Esophagus muscularis mucosa (tissue), 3 donors: ENCODE data around the gene ESYT3.

ENCODE experiments used
- CTCF ChIP-seq, 3 experiments: fragments of 200-600 bp in 2 of 3; fragments of 450-650 bp in 1 of 3; sonication (generic) in 2 of 3; IDR thresholded peaks; one replicate each; pipeline ENCODE4 v1.5.1; 2017 to 2019; ENCODE audit warnings: antibody characterized with exemption in 3 of 3, mild to moderate bottlenecking in 2 of 3, moderate library complexity in 1 of 3
- POLR2AphosphoS5 ChIP-seq, 2 donors: sonication (generic); formaldehyde crosslinking; IDR thresholded peaks; one replicate each; pipeline ENCODE4 v1.6.1; 2017; ENCODE audit warnings: antibody characterized with exemption in 2 of 2

- TF ChIP-seq CTCF (IDR thresholded peaks at IDR 0.05) (no peak), POLR2AphosphoS5 (IDR thresholded peaks at IDR 0.05) (no peak)
Measured at GRCh38 chr3:138468451-138468850, 34.0 kb downstream of the ESYT3 start.
